Thymus (tissue), 14 donors: ENCODE data around the gene SLC16A11. TPM values are rescaled to one million over a fixed set of nuclear protein-coding genes. Genes with fewer than 3 reads are reported as not detected.
A peak's percentile ranks its signal among the peaks of the same experiment; 100 is the strongest.
"Not testable (repeated sequence)": the region's sequence is repeated elsewhere in the genome, so short reads cannot be mapped to it uniquely, and the experiment has no call there.

Experiments used
- DNase-seq, 9 donors: peaks; one replicate each; pipeline ENCODE4 v3.0.0-alpha.2; 2013; ENCODE audit warnings: low spot score in 9 of 9, low read depth in 6 of 9, missing footprints in 1 of 9
- H3K27ac ChIP-seq, 2 donors: one replicate each; pipeline ENCODE4 v1.5.1; 2013; ENCODE audit warnings: control low read depth in 1 of 2, low read depth in 1 of 2, low read length in 1 of 2, mild to moderate bottlenecking in 1 of 2, moderate library complexity in 1 of 2
- H3K27me3 ChIP-seq, 2 donors: one replicate each; pipeline ENCODE4 v1.5.1; 2013; ENCODE audit warnings: low read length in 1 of 2; ENCODE audit not compliant: control insufficient read depth in 2 of 2, insufficient read depth in 1 of 2
- H3K36me3 ChIP-seq, 2 donors: one replicate each; pipeline ENCODE4 v1.5.1; 2013; ENCODE audit warnings: low read length in 1 of 2, mild to moderate bottlenecking in 1 of 2, moderate library complexity in 1 of 2; ENCODE audit not compliant: control insufficient read depth in 2 of 2, insufficient read depth in 2 of 2
- H3K4me1 ChIP-seq, 2 donors: one replicate each; pipeline ENCODE4 v1.5.1; 2013; ENCODE audit warnings: low read length in 2 of 2; ENCODE audit not compliant: control insufficient read depth in 2 of 2, insufficient read depth in 2 of 2
- H3K4me3 ChIP-seq, 2 donors: one replicate each; pipeline ENCODE4 v1.5.1; 2013; ENCODE audit warnings: low read length in 2 of 2, control low read depth in 1 of 2, mild to moderate bottlenecking in 1 of 2
- H3K9me3 ChIP-seq, 2 donors: one replicate each; pipeline ENCODE4 v1.5.1; 2013; ENCODE audit warnings: low read length in 1 of 2, mild to moderate bottlenecking in 1 of 2; ENCODE audit not compliant: control insufficient read depth in 2 of 2, insufficient read depth in 1 of 2
- WGBS: extraction: QIAGEN DNeasy Blood & Tissue Kit; methylation state at CpG from one replicate; pipeline ENCODE4 v1.1.7; 2013; 5-methylcytosine and 5-hydroxymethylcytosine counted together
- long read RNA-seq, 10 donors: transcript quantifications; one replicate each; lab custom pipeline, GENCODE V29; 2026
- polyA plus RNA-seq: library from polyadenylated mRNA; stranded (reverse); fragments of 200-250 nt; gene quantifications from one replicate; pipeline ENCODE4 v1.2.3, GENCODE V29; 2013
- total RNA-seq: library from RNA; stranded (reverse); fragments of 120-200 nt; gene quantifications from one replicate; pipeline ENCODE4 v1.2.4, GENCODE V29; 2013
- donor health status: healthy.

The SLC16A11 gene, protein sequence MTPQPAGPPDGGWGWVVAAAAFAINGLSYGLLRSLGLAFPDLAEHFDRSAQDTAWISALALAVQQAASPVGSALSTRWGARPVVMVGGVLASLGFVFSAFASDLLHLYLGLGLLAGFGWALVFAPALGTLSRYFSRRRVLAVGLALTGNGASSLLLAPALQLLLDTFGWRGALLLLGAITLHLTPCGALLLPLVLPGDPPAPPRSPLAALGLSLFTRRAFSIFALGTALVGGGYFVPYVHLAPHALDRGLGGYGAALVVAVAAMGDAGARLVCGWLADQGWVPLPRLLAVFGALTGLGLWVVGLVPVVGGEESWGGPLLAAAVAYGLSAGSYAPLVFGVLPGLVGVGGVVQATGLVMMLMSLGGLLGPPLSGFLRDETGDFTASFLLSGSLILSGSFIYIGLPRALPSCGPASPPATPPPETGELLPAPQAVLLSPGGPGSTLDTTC
- total RNA-seq (0.52 TPM), polyA plus RNA-seq (7.4 TPM)
- long read RNA-seq, donor 1, result 0 reads
- long read RNA-seq, donor 2, result 0 reads
- long read RNA-seq, donor 3, result 0 reads
- long read RNA-seq, donor 4, partial matches to known transcripts, result 0 of 1 reads
- long read RNA-seq, donor 4, other reads (novel, unspliced or antisense), result 0 of 1 reads
- long read RNA-seq, donor 5, result 0 reads
- long read RNA-seq, donor 6, result 0 reads
- long read RNA-seq, donor 7, result 0 reads
- long read RNA-seq, donor 8, result 0 reads
- long read RNA-seq, donor 9, result 0 reads
- long read RNA-seq, donor 10, result 0 reads

DNA sequence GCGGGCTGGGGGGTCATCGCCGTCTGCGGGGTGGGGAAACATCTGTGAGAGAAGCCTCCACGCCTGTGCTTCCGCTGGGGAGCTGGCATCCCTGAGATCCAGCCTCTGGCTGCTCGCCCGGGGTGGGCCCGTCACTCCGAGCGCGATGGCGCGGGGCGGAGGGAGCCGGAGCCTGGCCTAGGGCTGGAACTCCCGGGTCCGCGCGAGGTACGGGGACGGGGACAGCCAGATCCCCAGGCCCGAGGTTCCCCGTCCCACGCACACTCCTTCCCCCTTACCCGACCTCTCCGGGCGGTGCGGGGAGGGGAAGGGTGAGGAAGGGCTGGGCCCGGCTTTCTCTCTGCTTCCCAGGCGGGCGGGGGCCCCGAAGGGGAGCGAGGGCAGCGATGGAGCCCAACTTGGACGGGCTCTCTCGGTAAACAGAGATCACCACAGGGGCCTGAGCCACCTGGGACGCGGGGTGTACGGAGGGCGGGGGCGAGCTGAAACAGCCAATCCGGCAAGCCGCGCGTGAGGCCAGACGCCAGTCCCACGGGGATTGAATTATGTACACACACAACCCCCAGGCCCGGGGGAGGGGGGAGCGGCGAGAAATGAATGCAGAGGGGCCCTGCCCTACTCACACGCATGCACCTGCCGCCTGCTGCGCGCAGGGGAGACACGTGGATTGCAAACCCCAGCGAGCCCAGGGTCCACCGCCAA, at the start of gene SLC16A11:
Gene SLC16A11, minus strand, starts transcription at position 596 of the 702 bp plus-strand sequence. Its CDS starts 579 bp downstream, at position 17.
- Histone ChIP-seq H3K27ac (no peak within 1 kb of the TSS), H3K4me3 (peak within 1 kb of the TSS in 1 of 2 donors; percentile 26), H3K4me1 (peaks cover 11 to 32% of the 10 kb centered on the region in 2 donors), H3K9me3 (peaks cover 0 to 13% of the 10 kb centered on the region in 2 donors), H3K27me3 (peaks cover 38 to 68% of the 10 kb centered on the region in 2 donors), H3K36me3 (no peaks in the 10 kb centered on the region)
- peak in 1 of 9 donors; percentile 34 for DNase-seq
- 2% methylated on average over 58 of the region's 58 CpGs for WGBS

- not testable (repeated sequence) for H3K4me1 ChIP-seq, H3K4me3 ChIP-seq, H3K27ac ChIP-seq, DNase-seq, H3K27me3 ChIP-seq, H3K36me3 ChIP-seq, H3K9me3 ChIP-seq
- 90% methylated on average over 23 of the region's 28 CpGs for WGBS
Measured at GRCh38 chr17:7091311-7092005, 47.6 kb upstream of the SLC16A11 start.

DNA sequence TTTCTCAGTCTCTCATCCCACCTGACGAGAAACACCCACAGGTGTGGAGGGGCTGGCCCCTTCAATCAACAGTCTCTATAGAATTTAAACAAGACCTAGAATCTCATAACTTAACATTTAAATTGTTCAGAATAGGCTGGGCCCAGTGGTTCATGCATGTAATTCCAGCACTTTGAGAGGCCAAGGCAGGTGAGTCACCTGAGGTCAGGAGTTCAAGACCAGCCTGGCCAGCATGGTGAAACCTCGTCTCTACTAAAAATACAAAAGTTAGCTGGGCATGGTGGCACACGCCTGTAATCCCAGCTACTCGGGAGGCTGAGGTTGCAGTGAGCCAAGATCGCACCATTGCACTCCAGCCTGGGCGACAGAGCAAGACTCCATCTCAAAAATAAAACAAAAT, 45.7 kb upstream of the SLC16A11 start:
- not testable (repeated sequence) for H3K9me3 ChIP-seq, H3K27ac ChIP-seq, H3K36me3 ChIP-seq, H3K4me1 ChIP-seq, H3K27me3 ChIP-seq, H3K4me3 ChIP-seq, DNase-seq
- 96% methylated on average over 6 of the region's 6 CpGs for WGBS

- not testable (repeated sequence) for H3K36me3 ChIP-seq, DNase-seq, H3K4me3 ChIP-seq, H3K4me1 ChIP-seq, H3K27ac ChIP-seq, H3K27me3 ChIP-seq, H3K9me3 ChIP-seq
- WGBS, result 86% methylated on average over 4 of the region's 4 CpGs
Measured at GRCh38 chr17:7088442-7088841, 44.5 kb upstream of the SLC16A11 start.

- no peaks in the 10 kb centered on the region for H3K36me3 ChIP-seq
- no peak overlapping the region for H3K27ac ChIP-seq
- no peak for DNase-seq
- 35% methylated on average over 7 of the region's 7 CpGs for WGBS
- H3K27me3 ChIP-seq, result peaks cover 0 to 8% of the 10 kb centered on the region in 2 donors
- no peak overlapping the region for H3K4me3 ChIP-seq
- H3K4me1 ChIP-seq, result no peaks in the 10 kb centered on the region
- no peaks in the 10 kb centered on the region for H3K9me3 ChIP-seq
Measured at GRCh38 chr17:7084088-7084487, 40.2 kb upstream of the SLC16A11 start.

- Histone ChIP-seq H3K4me1 (no peaks in the 10 kb centered on the region), H3K36me3 (no peaks in the 10 kb centered on the region), H3K4me3 (no peak overlapping the region), H3K27me3 (peaks cover 0 to 8% of the 10 kb centered on the region in 2 donors), H3K27ac (no peak overlapping the region), H3K9me3 (no peaks in the 10 kb centered on the region)
- 95% methylated on average over 4 of the region's 4 CpGs for WGBS
- no peak for DNase-seq
Measured at GRCh38 chr17:7083592-7083991, 39.7 kb upstream of the SLC16A11 start.

GRCh38 chr17:7081341-7082062, 37.6 kb upstream of the SLC16A11 start:
- Histone ChIP-seq H3K36me3 (no peaks in the 10 kb centered on the region), H3K9me3 (no peaks in the 10 kb centered on the region), H3K4me1 (no peaks in the 10 kb centered on the region), H3K27ac (no peak overlapping the region), H3K27me3 (peaks cover 0 to 8% of the 10 kb centered on the region in 2 donors), H3K4me3 (no peak overlapping the region)
- no peak for DNase-seq
- WGBS, result 81% methylated on average over 16 of the region's 16 CpGs

- no peak for DNase-seq
Measured at GRCh38 chr17:7080456-7081041, 36.7 kb upstream of the SLC16A11 start.

More at GRCh38 chr17:7080456-7081041, 36.7 kb upstream of the SLC16A11 start:
- WGBS, result 68% methylated on average over 10 of the region's 10 CpGs
- Histone ChIP-seq H3K4me1 (no peaks in the 10 kb centered on the region), H3K27ac (no peak overlapping the region), H3K36me3 (no peaks in the 10 kb centered on the region), H3K9me3 (no peaks in the 10 kb centered on the region), H3K4me3 (no peak overlapping the region), H3K27me3 (peaks cover 0 to 8% of the 10 kb centered on the region in 2 donors)
